Measurements from ENCODE around the gene APOBEC3B. TPM values are rescaled to one million over a fixed set of nuclear protein-coding genes. Genes with fewer than 3 reads are reported as not detected.

Gene APOBEC3B
- polyA plus RNA-seq, 1 of the 3 experiments (the other 2 are of a cell fraction) = not detected

DNA sequence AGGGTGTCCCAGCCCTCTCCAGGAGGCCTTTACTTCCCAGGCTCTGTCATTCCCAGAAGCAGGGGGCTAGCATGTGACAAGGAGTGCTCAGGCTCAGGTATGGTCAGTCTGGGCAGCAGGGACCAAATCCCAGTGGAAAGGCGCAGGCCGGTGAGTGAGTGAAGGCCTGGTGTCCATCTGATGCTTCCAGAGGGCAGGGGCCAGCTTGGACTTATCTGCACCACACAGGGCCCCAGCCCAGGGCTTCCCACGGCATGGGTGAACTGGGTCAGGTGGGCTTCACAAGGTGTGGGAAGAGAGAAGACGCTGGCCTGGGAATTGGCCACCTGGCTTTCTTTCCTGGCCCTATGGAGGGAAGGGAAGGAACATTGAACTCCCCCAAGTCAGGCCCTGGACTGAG, 45.1 kb upstream of the APOBEC3B start:
- H3K9me2 ChIP-seq = no peaks in the 10 kb centered on the region
- H3K4me2 ChIP-seq = no peak overlapping the region
- H3K4me3 ChIP-seq (ENCODE audit: low read depth in 2 of 2, low read length in 1 of 2) = no peak overlapping the region
- no peak overlapping the region for H3K27ac ChIP-seq (ENCODE audit: low read depth in 2 of 2, low read length in 1 of 2)
- H3K9me3 ChIP-seq = no peaks in the 10 kb centered on the region
- H3K36me3 ChIP-seq (replicated peaks in 1 of 2; ENCODE audit: control insufficient read depth in 1 of 2, insufficient read depth in 2 of 2, low read length in 1 of 2) = no peaks in the 10 kb centered on the region
- ChIA-PET CTCF (no interaction called here), POLR2A (no interaction called here)
- no peaks in the 10 kb centered on the region for H3F3A ChIP-seq (replicated peaks; ENCODE audit: insufficient read depth)
- no peaks in the 10 kb centered on the region; a peak in 1 of 4 replicates for H3K4me1 ChIP-seq (ENCODE audit: control insufficient read depth in 1 of 2, insufficient read depth in 2 of 2, low read depth in 1 of 2, low read length in 1 of 2)
- H2AFZ ChIP-seq (ENCODE audit: low read depth) = no peak overlapping the region
- no peaks in the 10 kb centered on the region; the same call in 1 of the 2 replicates for H3K27me3 ChIP-seq (ENCODE audit: insufficient read depth)
- TF ChIP-seq FOXJ3 (CRISPR knock-in tag; IDR thresholded peaks at IDR 0.05) (no peak), POLR2AphosphoS5 (IDR thresholded peaks at IDR 0.05; ENCODE audit: low read depth, low read length) (no peak), RCOR1 (IDR thresholded peaks at IDR 0.05; ENCODE audit: low read length) (no peak), TCF12 (IDR thresholded peaks at IDR 0.05) (no peak), GATA2 (CRISPR knock-in tag; IDR thresholded peaks at IDR 0.05) (no peak), RFX5 (IDR thresholded peaks at IDR 0.05; ENCODE audit: low read length) (no peak), TEAD4 (IDR thresholded peaks at IDR 0.05; ENCODE audit: borderline replicate concordance, insufficient read depth) (no peak), EZH2phosphoT487 (IDR thresholded peaks at IDR 0.05; ENCODE audit: borderline replicate concordance, low read depth) (no peak), NRF1 (IDR thresholded peaks at IDR 0.05; ENCODE audit: low read depth, low read length) (no peak), NFIC (IDR thresholded peaks at IDR 0.05; ENCODE audit: borderline replicate concordance) (no peak), EP300 (IDR thresholded peaks at IDR 0.05; ENCODE audit: borderline replicate concordance in 1 of 2, low read depth in 1 of 2, low read length in 1 of 2) (no peak), RXRA (IDR thresholded peaks at IDR 0.05; ENCODE audit: borderline replicate concordance, low read depth) (no peak), SIN3A (IDR thresholded peaks at IDR 0.05; ENCODE audit: borderline replicate concordance, low read depth, low read length) (no peak)
- TF ChIP-seq, protein P1, sequence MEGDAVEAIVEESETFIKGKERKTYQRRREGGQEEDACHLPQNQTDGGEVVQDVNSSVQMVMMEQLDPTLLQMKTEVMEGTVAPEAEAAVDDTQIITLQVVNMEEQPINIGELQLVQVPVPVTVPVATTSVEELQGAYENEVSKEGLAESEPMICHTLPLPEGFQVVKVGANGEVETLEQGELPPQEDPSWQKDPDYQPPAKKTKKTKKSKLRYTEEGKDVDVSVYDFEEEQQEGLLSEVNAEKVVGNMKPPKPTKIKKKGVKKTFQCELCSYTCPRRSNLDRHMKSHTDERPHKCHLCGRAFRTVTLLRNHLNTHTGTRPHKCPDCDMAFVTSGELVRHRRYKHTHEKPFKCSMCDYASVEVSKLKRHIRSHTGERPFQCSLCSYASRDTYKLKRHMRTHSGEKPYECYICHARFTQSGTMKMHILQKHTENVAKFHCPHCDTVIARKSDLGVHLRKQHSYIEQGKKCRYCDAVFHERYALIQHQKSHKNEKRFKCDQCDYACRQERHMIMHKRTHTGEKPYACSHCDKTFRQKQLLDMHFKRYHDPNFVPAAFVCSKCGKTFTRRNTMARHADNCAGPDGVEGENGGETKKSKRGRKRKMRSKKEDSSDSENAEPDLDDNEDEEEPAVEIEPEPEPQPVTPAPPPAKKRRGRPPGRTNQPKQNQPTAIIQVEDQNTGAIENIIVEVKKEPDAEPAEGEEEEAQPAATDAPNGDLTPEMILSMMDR (IDR thresholded peaks at IDR 0.05) = no peak
- TF ChIP-seq, protein P2, sequence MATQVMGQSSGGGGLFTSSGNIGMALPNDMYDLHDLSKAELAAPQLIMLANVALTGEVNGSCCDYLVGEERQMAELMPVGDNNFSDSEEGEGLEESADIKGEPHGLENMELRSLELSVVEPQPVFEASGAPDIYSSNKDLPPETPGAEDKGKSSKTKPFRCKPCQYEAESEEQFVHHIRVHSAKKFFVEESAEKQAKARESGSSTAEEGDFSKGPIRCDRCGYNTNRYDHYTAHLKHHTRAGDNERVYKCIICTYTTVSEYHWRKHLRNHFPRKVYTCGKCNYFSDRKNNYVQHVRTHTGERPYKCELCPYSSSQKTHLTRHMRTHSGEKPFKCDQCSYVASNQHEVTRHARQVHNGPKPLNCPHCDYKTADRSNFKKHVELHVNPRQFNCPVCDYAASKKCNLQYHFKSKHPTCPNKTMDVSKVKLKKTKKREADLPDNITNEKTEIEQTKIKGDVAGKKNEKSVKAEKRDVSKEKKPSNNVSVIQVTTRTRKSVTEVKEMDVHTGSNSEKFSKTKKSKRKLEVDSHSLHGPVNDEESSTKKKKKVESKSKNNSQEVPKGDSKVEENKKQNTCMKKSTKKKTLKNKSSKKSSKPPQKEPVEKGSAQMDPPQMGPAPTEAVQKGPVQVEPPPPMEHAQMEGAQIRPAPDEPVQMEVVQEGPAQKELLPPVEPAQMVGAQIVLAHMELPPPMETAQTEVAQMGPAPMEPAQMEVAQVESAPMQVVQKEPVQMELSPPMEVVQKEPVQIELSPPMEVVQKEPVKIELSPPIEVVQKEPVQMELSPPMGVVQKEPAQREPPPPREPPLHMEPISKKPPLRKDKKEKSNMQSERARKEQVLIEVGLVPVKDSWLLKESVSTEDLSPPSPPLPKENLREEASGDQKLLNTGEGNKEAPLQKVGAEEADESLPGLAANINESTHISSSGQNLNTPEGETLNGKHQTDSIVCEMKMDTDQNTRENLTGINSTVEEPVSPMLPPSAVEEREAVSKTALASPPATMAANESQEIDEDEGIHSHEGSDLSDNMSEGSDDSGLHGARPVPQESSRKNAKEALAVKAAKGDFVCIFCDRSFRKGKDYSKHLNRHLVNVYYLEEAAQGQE (IDR thresholded peaks at IDR 0.05; ENCODE audit: low read depth, low read length) = no peak
- H3K79me2 ChIP-seq (ENCODE audit: insufficient read depth) = no peaks in the 10 kb centered on the region
- H3K9ac ChIP-seq = no peak overlapping the region
- DNase-seq = no peak
- WGBS (ENCODE audit: low lambda C conversion rate) = no CpG with 5 or more reads among the region's 4 CpGs
- H4K20me1 ChIP-seq (ENCODE audit: insufficient read depth) = no peaks in the 10 kb centered on the region
